Inflammatory macrophage treated with lipopolysaccharide for 1 hour (primary cell): ENCODE results near the gene TAF3.

Experiments
- DNase-seq, 2 donors: peaks; one replicate each; pipeline ENCODE4 v3.0.0-alpha.2; 2020 to 2022

Gene TAF3

DNA sequence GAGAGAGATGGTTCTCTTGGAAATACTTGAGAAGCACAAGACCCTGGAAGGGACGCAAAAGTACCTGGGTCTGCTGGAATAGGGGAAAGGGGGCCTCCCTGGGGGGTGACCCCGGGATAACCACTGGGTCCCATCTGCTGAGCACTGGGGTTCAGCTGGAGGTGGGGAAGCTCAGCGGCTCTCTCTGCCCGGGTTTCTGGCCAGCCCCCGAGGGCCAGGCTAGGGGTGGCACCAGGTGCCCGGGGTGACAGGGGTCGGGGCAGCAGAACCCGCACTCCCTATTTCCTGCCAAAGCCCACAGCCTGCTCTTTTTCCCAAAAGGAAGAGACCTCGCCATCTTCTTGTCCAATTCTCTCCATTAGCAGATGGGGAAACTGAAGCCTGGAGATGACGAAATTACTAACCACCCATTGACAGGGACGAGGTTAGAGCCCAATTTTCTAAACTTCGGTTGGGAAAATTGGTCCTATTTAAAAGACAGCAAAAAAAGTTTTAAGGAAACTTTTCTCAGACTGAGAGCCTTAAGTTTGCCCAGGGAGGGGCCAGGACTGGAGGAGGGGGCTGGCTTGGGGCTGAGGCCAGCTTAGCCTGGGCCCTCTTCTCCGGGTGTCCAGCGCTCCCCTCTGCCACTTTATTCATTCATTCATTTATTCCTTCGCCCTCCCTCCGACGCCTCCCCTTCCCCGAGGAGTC lies 218.3 kb downstream of the TAF3 start:
- no peak for DNase-seq

DNA sequence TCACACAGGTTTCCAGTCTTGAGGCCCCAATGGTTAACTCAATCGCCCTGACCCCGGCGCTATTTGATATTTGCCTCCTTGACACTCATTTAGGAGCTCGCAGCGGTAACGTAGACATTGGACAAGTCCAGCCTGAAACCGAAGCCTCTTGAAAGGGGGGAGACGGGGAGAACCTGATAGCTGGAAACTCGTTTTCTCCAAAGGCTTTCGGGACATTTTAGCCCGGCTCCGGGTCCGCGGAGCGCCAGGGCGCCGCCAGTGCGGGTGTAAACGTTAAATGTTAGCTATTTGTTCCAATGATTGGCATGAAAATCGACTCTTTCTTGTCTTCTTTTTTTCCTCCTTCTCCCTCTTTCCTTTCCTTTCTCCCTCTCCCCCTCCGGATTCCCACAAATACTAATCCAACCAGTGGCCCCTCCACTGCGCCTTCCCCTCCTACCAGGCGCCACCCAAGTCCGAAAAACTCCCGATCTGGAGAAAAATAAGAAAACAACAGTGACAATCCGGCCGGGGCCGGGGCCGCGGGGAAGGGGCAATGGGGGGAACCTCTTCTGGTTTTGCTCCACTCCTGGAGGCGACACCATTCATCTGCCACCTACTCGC lies 219.0 kb downstream of the TAF3 start:
- DNase-seq, result no peak

- DNase-seq, result no peak
Measured at GRCh38 chr10:8037941-8038894, 219.9 kb downstream of the TAF3 start.

GRCh38 chr10:8039321-8039881 lies 221.1 kb downstream of the TAF3 start:
- DNase-seq, result no peak

- DNase-seq, result no peak
Measured at GRCh38 chr10:8040651-8041050, 222.3 kb downstream of the TAF3 start.

DNA sequence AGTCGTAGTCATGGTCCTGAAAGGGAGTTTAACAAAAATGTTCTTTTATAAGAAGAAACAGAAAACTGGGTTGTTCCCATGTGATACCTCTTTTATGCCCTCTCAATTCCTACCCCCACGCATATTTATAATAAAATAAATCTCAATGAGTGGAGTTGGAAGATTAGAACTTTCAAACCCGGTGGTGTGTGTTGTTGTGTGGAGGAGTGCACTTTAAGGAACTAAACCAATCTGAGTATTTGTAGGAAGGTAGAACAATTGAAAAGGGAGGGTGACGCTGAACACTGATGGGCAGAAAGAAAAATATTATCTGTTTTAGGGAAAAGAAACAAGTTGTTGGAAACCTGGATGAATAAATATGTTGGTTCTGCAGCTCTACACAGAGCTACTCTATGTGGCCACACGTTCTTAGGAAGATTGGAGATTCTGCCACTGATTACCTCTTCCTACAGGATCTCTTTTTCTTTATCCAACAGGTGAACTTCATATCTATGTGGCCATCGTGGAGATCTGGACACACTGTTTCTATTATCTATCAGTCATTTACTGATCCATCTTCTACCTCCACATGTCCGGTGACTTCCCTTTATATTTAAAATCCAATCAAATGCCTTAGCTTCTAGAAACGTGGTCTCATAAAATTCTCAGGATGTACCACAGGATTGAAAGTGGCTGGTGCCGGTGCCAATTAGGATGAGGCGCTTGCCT lies 223.1 kb downstream of the TAF3 start:
- no peak for DNase-seq

- no peak for DNase-seq
Measured at GRCh38 chr10:8041992-8042720, 223.9 kb downstream of the TAF3 start.

- DNase-seq, result no peak
Measured at GRCh38 chr10:8042721-8043568, 224.6 kb downstream of the TAF3 start.

- no peak for DNase-seq
Measured at GRCh38 chr10:8043569-8044306, 225.4 kb downstream of the TAF3 start.

DNA sequence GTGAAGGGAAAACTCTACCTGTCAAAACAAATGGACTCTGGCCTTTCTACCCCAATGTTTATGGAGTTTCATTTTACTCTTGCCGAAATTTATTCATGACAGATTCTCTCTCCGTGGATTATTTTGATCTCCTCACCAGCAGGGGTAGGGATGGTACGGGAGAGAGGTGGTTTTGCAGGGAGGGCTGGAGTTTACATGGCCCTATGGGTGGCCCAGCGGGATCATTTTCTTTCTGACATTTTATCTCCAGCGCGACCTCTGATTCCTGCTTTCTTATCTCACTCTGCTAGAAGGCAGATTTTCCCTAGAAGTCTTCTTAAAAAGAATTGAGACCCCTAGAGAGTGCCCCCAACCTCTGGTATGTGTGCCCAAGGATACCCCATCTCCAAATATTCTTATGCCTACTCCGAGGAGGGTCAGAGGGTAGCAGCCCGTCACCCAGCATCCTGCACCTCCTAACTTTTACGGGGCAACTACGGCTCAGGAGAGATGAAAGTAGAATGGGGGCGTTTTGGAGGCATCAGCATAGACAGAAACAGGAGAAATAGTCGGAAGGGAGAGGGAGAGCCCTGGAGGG lies 226.1 kb downstream of the TAF3 start:
- DNase-seq, result no peak

- no peak for DNase-seq
Measured at GRCh38 chr10:8044908-8045725, 226.8 kb downstream of the TAF3 start.

- no peak for DNase-seq
Measured at GRCh38 chr10:8045726-8046494, 227.6 kb downstream of the TAF3 start.

DNA sequence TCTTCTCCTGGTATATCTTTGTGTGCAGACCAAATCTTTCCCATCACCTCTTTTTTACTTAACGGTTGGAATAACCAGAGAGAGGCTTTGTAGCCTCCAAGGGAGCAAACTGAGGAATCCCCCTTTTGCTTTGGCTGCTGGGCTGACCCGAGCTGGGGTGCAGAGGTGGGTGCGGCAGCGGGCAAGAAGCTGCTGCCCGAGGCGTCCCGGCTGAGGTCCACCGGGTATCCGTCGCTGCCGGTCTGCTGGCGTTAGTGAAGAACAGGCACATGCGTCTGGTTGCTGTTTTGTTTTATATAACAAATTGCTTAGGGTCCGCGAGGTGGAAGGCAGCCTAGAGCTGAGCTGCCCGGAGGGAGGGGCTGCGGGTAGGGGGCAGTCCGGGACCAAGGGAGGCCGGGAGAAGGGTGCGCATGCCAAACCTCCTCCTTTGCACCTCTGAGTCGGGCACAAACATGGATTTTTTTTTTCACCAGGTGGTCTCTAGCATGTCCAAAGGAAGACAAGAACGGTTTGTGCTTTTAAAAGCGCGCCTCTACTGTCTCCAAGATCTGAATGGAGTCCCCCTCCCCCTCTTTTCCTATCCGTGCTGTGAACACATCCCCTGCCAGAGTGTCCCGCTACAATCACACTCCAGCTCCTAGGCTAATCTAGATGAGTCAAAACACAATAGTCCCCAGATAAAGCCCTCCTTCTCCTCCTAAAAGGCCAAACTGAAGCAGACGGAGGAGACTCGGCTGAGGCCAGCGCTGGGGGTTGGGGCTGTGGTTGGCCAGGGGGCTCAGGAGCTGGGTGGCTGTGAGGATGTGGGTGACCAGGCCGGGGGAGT lies 229.4 kb downstream of the TAF3 start:
- DNase-seq, result no peak

DNA sequence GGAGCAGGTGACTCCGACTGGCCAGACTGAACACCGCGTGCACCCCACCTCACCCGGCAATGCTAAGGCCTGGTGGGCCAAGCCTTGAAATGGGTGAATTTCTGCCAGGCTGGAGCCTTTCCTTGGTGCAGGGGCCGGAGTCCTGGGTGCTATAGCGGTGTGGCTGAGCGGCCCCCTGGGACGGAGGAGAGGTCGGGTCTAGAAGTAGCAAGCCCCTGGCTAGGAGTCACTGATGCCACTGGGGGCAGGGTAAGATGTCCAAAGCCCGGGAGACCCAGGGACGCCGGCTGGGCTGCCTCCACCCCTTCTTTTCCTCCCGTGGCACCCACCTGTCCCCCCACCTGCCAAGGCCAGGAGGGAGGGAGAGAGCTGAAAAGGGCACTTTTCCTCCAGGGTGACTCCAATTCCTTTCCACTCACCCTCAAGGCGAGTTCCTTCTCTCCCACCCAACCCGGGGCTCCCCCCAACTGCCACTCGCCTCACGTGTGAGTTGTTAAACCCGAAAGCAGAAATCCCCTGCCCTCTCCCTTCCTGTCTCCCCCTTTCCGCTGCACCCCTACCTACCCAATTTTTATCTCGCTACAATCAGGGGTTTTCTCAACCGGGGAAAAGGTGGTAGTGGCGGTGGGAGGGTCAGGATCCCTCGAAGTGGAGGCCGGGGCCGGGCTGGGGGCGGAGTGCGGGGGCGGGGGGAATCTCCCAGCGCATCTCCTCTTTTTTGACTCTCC lies 230.1 kb downstream of the TAF3 start:
- DNase-seq, result no peak

GRCh38 chr10:8049045-8049864 lies 230.9 kb downstream of the TAF3 start:
- no peak for DNase-seq
